Stimulated activated naive CD4-positive, alpha-beta T cell treated with Interleukin-2 at 50 U/mL for 16 hours (primary cell): ENCODE measurements around the gene PDE6B.
"Not testable (repeated sequence)": the region's sequence is repeated elsewhere in the genome, so short reads cannot be mapped to it uniquely, and the experiment has no call there.

Experiments used
- DNase-seq: peaks from one replicate; lab custom pipeline; 2025; lab: John Stamatoyannopoulos, UW

The PDE6B gene

GRCh38 chr4:669806-670559 lies 44.6 kb downstream of the PDE6B start:
- not testable (repeated sequence) for DNase-seq

GRCh38 chr4:671769-672168 lies 46.4 kb downstream of the PDE6B start:
- no peak for DNase-seq

DNA sequence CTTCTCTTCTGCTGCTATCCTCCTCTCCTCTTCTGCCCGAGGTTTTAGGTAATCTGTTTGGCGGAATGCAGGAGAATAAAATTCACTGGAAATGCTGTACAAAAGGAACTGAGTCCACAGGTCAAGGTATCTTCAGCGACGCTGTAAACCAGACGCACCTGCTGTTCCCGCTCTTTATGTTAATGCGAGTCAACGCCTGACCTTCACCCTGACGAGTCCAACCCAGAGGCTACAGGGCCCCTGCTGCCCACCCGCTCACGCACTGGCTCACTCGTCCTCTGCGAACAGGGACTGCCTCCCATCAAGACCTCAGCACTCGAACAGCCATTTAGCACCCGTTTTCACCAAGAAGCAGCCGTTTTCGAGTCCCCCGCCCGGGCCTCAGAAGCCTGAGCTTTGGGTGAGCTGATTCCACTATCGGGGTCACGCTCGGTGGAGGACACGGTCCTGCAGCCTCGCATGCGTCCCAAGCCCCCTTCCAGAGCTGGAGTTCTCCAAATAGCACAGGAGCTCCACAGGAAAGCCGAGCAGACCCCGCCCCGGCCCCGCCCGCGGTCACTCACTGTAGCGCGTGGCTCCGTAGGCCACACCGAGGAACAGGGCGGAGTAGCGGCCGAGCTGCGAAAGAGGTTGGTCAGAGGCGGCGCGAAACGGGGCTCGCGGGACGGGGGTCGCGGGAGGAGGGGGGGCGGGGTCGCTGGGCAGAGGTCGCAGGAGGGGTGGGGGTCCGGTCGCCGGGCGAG lies 48.1 kb downstream of the PDE6B start:
- no peak for DNase-seq

DNA sequence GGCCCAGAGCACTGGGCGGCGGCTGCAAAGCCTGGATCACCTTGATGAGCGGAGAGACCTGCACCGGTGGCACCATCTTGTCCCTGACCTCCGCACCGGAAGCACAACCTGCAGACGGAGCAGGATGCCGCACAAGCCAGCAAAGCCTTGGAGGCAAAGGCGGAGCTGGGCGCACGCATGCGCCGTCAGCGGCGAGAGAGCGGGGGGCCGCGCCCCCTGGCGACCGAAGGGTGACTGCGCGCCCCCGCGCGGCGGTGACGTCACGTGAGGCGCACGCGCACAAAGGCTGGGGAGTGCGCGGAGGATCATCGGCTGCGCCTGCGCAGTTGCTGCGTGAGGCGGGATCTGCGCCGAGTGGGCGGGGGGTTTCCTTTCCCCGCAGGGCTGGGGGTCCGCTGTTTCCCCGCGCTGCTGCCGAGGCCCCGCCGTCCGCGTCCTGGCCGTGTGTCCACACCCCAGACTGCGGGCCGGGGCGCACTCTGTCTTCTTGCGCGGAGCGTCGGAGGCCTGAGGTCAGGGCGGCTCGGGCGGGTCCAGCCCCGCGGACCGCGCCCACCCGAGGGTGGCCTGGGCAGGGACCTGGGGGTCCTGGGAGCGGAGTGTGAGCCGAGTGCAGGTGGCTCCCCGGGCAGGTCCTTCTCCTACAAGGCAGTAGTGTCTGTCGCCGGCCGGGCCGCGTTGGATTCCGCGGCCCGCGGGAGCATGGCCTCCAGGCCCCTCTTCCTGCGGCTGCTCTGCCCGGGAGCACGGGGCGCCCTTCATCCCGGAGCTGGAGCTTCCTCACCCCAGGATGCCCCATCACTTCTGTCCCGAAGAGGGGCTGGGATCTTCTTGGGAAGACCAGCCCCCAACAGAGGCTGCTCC lies 49.0 kb downstream of the PDE6B start, which contains the start of the genes ATP5ME and MYL5:
TSS of gene ATP5ME (minus strand) at position 105 of the 864 bp plus-strand sequence. CDS start at position 76, 29 bp downstream.
TSS of gene MYL5 (plus strand) at position 371 of the 864 bp plus-strand sequence. CDS start 3,485 bp downstream, outside the sequence.
- DNase-seq = peak; percentile 96

DNA sequence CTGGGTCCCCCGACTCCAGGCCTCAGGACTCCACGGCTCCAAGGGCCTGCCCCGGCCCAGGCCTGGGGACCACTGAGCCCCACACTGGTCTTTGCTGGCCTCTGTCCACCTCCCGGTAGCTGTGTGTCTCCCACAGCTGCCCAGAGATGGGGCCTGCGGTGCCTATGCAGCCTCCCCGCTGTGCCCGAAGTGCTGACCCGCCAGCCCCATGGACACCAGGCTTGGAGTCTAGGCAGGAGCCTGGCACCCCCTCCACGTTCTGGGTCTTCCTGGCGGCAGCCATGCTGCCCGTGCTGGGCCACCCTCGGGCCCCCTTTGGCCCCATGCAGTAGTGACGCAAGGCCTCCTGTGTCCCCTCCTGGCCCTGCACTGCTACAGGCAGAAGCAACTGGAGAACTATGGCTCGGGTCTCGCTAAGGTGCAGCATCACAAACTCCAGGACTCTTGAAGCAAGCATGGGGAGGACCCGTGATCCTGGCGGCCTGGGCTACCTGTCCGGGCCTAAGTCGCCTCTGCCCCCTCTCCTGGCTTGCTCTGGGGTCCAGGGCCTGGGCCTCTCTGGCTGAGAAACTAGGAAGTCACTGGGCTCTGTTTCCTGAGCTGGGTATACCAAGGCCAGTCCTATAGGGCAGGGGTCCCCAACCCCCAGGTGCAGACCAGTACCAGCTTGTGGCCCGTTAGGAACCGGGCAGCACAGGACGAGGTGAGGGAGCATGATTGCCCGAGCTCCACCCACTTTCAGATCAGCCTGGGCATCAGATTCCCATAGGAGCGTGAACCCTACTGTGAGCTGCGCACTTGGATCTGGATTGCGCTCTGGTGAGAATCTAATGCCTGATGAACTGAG lies 49.9 kb downstream of the PDE6B start:
- DNase-seq = no peak

DNA sequence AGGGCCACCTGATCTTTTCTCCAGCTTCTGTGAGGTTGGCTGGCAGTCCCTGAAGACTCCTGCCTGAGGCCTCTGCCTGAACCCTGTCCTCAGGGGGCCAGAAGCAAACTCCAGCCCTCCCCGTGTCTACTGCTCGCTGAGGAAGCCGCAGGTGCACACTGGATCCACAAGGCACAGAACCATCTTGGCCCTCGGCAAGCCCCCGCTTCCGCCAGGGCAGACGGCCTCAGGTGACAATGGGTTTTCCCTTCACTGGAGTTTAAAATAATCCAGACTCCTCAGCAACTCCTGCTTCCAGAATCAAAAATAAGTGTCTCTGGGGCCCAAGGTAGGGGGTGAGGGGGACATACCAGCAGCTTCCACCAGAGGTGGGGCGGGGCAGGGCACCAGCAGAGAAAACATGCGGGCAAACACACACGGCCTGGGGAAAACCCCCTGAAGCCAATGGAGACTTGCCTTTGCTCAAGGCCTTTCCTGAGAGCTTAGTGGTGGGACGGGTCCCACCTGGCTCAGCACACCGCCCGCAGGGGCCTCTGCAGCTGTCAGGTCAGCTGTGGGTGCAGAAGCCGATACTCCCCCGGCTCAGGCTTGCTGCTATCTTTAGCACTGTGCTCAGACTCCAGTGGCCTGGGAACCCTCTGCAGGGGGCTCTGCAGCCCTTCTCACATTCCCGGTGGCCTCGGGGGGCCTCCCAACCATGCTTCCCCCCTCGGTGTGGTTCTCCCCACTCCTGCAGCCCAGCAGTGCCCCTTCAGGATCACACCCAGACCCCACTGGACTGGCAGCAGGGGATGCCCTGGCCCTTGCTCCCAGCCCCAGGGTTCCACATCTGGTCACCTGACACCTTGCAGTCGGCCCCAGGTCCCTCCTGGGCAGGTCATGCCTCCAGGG lies 50.9 kb downstream of the PDE6B start:
- no peak for DNase-seq

DNA sequence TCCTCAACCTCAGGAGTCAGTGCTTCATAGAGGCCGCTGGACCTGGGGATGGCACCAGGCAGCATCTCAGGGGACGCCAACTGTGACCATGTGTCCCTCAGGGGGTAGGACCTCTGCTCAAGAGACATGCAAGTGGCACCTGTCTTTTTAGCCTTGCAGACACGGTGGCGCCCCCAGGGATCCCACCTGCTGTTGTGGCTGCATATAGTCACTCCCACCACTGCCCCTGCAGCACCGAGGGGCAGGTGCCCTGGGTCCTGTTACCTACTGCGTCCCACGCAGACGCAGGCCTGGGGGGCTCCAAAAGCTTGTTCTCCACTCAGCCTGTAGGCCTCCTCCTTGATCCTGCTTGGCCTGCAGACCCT lies 51.5 kb downstream of the PDE6B start:
- DNase-seq = no peak

- DNase-seq = peak; percentile 37
Observed at GRCh38 chr4:677431-678293, 52.3 kb downstream of the PDE6B start.

DNA sequence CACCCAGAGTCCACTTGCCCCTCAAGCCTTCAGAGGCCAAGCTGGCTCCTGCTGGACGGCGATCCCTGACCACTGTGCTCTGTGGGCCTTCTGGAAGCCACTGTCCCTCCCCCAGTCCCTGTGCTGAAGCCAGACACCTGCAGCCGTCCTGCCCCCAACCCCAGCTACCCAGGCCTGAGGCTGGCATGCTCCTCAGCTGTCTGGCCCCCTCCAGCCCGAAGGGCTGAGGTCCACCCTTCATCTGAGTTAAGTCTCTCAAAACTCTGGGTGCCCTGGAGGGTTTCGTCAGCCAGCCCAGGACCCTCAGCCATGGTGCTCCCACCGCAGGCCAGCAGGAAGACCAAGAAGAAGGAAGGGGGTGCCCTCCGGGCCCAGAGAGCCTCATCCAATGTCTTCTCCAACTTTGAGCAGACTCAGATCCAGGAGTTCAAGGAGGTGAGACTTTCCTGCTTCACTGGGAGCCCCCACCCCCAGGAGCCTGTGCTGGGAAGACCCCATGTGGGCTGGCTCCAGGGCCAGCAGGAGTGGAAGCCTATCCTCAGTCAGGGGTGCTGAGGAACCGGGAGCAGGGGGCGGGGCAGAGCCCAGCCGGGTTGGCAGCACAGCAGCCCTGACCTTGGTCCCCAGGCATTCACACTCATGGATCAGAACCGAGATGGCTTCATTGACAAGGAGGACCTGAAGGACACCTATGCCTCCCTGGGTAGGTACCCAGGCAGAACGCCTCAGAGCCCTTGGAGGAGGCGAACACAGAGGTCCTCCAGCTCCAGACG lies 53.1 kb downstream of the PDE6B start:
- no peak for DNase-seq

DNA sequence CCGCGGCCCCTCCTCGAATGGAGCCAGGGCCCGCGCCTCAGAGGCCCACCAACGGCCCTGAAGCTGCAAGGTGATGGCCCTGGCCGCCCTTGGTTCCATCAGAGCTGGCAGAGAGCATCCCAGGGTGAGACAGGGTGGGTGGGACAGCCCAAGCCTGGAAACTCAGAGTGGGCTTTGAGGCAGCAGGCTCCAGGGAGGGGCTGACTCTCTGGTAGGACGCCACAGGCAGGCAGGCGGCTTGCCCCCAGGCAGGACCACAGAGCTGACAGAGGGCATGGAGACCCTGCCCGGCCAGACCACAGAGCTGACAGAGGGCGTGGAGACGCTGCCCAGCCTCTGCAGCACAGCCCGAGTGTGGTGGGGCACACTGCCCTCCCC lies 53.7 kb downstream of the PDE6B start:
- DNase-seq = no peak

DNA sequence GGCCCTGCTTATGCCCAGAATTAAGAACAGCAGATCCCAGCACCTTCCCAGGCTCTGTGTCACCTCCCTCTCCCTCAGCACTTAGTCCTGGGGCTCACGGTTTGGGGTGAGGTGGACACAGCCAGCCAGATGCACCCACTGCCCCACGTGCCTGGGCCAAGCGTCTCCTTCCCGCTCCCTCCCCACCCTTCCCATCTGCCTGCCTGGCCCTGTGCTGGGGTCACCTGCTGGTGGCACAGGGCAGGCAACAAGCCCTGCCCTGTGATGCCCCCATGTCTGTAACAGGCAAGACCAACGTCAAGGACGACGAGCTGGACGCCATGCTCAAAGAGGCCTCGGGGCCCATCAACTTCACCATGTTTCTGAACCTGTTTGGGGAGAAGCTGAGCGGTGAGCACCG lies 54.3 kb downstream of the PDE6B start:
- DNase-seq = no peak

DNA sequence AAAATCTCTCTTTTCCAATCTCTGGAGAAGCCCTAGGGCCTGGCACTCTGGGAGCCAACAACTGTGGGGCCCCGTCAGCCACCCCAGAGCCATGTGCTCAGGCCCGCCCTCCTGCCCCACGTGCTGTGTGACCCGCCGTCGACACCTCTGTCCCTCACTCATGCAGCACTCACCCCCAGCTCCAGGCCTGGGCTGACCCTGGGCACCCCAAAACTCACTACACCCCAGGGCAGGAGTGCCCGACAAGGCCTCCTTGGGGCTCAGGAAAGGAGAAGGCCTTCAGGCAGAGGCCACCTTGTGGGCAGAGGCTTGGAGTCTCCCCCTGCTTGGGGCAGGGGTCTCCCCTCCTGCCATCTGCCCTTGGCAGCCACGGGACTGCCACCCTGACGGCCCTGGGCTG lies 54.7 kb downstream of the PDE6B start:
- DNase-seq = no peak

DNA sequence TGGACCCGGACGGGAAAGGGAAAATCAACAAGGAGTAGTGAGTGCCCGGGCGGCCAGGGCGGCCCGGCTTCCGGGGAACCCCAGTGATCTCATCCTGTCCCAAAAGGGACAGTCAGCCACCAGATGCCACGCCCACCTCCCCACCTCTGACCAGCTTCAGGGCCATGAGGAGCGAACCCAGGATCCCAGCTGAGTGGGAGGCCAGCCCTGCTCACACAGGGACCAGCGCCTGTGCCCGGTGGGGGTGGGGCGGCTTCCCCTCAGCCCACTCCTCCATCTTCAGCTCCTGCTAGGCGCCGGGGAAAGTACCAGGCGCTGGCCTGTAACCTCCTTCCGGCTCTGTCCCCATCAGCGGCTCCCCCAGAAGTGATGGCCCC lies 55.2 kb downstream of the PDE6B start:
- no peak for DNase-seq

- DNase-seq = peak; percentile 47
Observed at GRCh38 chr4:680928-681645, 55.7 kb downstream of the PDE6B start.

DNA sequence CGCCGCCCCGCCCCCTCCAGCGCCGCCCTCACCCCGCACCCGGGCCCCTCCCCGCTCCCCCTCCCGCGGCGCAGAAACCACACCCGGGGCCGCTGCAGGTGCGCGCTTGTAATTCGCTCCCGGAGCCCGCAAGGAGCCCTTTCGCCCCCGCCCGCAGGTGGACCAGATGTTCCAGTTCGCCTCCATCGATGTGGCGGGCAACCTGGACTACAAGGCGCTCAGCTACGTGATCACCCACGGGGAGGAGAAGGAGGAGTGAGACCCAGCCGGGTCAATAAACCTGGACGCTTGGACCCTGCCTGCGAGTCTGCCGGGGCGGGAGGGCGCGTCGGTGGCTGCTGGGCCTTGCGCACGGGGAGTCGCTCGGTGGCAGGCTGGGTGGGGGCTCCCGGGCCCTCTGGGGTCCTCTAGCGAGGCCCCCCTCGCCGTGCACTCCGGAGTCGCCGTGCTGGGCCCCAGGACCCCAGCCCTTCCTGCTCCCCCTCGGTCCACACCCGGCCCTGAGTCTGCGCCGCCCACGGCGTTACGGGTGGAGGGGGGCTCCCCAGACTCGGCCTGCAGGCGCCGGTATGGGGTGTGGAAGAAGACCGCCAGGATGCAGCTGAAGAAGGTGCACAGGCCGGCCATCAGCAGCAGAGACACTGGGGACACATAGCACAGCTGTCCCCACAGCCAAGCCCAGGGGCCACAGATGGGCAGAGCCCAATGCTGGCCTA lies 56.5 kb downstream of the PDE6B start:
- DNase-seq = peak; percentile 18

- no peak for DNase-seq
Observed at GRCh38 chr4:682490-683172, 57.3 kb downstream of the PDE6B start.
